Measurements from ENCODE around the gene ANGPTL2.

- TF ChIP-seq MXI1 (IDR thresholded peaks at IDR 0.05; ENCODE audit: borderline replicate concordance, low read depth, low read length) (no peak), RFX5 (IDR thresholded peaks at IDR 0.05; ENCODE audit: low read depth, low read length) (no peak), CTCF (conservative IDR thresholded peaks at IDR 0.05; ENCODE audit: low read depth, low read length) (no peak), CEBPB (IDR thresholded peaks at IDR 0.05; ENCODE audit: low read depth, low read length) (no peak)
Measured at GRCh38 chr9:127129073-127129717, 6.8 kb upstream of the ANGPTL2 start.
